GM21423 (cell line): ENCODE results near the gene NDUFS7.

ENCODE experiments used
- ATAC-seq: cut with Tn5 transposase; IDR thresholded peaks from one replicate; pipeline ENCODE4 v1.9.1; 2021; ENCODE audit warnings: mild to moderate bottlenecking, moderate library complexity; ENCODE audit not compliant: unreplicated experiment

Gene NDUFS7

DNA sequence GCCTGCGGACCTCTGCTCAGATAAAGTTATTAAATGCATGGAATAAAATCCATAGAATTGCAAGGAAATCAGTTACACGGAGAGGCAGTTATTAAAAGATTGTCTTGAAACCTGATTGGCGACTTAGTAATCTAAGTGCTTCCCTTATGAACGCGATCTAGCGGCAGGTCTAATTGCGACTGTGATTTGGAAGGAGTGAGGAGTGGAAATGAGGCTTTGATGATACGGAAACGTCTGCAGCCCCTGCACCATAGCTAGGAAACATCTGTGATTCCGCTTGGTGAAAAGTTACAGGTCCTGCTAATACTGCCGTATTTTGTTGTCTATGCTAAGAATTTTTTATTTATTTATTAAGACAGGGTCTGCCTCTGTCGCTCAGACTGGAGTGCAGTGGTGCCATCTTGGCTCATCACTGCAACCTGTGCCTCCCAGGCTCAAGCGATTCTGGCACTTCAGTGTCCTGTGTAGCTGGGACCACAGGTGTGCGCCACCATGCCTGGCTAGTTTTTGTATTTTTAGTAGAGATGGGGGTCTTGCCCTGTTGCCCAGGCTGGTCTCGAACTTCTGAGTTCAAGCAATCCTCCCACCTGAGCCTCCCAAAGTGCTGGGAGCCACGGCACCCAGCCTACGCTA is 887 bp downstream of the NDUFS7 start:
- ATAC-seq, result no peak

- ATAC-seq, result no peak
Measured at GRCh38 chr19:1385816-1386215, 2.1 kb downstream of the NDUFS7 start.

GRCh38 chr19:1386945-1387683 is 3.4 kb downstream of the NDUFS7 start:
- no peak for ATAC-seq

DNA sequence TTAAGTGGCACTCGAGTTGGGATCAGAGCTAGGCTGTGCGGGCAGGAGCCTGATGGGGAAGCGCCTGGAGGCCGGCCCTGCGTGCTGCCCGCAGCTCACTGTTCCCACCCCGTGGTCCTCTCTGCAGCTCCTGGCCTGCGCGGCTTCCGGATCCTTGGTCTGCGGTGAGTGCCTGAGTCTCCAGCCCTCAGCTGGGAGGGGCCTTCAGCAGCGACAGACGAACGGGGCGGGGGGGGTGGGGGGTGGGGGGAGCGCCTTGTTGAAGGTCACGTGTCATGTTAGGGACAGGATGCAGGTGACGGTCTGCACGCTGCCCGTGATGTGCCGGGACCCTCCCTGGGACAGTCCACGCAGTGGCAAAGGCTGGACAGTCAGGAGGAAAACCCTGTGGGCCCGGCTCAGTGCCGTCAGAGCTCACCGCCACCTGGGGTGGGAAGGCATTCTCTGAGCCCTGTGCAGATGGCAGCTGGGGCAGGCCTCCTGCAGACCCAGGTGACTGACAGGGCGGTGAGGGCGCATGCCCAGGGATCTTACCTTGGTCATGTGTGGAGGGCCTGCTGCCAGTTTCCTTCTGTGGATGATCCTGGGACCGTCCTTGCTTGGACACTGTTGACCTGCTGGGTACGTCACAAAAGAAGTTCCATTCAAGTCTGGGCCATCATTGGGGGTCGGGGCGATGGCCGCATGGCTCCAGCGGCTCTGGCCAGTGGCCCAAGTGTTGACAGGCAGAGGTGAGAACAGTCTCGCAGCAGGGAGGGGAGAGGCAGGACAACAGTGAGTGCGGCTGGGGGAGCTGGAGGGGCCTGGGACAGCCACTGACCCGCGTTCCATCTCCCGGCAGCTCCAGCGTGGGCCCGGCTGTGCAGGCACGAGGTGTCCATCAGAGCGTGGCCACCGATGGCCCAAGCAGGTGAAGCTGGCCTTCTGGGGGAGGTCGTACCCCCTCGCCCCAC is 4.3 kb downstream of the NDUFS7 start:
- no peak for ATAC-seq

DNA sequence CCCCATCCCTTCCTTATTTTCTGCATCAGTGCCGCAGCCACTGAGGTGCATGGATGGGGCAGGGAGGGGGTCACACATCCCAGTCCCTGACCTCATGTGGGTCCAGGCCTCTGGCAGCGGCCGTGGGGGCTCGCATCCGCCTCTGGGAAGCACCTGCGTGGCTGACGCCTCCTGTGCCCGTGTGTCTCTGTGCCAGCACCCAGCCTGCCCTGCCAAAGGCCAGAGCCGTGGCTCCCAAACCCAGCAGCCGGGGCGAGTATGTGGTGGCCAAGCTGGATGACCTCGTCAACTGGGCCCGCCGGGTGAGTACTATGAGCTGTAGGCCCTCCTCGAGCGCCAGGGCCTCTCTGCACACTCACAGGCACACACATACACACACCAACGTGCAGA is 4.9 kb downstream of the NDUFS7 start:
- no peak for ATAC-seq

DNA sequence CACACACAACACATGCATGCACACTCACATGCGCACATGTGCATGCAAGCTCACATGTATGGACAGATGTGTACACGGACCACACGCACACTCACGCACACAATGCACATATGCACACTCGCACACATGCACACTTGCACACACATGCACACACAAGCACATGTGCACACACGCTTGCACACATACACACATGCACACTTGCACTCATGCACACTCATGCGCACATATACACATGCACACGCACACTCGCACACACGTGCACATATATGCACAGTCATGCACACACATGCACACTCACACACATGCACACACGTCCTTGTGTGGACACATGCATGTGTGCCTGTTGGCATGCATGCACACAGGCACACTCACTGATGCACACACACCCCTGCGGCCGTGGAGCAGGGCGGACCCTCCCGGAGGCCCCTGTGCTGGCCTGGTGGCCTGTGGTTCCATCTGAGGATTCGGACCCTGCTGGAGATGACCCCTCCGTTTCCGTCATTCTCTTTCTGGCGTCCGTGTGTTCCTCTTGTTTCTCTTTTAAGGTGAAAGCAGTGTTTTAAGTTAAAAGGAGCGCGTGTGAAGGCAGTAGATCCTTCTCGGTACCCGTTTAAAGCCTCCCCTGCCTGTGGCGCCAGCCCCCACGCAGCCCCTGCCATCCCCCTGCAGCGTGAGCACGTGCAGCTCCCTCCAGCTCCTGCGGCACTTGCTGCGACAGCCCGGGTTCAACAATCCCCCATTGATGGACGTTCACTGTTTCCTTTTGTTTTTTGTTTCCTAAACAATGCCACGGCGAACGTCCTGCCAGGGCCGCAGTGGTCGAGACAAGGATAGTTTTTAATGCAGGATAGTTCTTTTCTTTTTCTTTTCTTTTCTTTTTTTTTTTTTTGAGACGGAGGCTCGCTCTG is 5.6 kb downstream of the NDUFS7 start:
- no peak for ATAC-seq

DNA sequence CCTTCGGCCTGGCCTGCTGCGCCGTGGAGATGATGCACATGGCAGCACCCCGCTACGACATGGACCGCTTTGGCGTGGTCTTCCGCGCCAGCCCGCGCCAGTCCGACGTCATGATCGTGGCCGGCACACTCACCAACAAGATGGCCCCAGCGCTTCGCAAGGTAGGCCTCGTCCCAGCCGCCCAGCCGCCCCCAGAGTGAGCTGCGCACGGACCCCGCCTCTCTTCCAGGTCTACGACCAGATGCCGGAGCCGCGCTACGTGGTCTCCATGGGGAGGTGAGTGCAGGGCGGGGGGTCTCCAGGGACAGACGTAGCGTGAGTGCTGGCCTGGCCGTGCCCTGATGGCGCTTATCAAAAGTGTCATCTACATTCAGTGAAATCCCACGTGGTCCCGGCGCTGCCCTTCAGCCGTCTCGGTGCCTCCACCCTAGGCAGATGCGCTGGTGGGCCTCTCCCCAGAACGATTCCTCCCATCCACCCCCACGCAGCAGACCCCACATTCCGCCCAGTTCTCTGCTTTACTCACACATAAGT is 7.2 kb downstream of the NDUFS7 start:
- ATAC-seq, result no peak

DNA sequence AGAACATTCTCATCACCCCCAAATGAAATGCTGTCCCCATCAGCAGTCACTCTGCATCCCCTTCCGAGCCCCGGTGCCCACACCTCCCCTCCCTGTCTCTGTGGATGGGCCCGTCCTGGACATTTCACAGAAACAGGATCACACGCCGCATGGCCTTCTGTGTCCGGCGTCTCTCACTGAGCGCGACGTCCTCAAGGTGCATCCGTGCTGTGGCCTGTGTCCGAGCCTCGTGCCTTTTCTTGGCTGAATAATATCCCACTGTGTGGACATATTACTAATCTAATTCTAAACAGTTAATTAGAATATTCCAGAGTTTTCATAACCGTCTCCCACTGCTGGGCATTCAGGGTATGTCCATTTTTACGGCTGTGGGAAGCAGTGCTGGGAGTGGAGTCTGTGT is 8.7 kb downstream of the NDUFS7 start:
- ATAC-seq, result no peak

DNA sequence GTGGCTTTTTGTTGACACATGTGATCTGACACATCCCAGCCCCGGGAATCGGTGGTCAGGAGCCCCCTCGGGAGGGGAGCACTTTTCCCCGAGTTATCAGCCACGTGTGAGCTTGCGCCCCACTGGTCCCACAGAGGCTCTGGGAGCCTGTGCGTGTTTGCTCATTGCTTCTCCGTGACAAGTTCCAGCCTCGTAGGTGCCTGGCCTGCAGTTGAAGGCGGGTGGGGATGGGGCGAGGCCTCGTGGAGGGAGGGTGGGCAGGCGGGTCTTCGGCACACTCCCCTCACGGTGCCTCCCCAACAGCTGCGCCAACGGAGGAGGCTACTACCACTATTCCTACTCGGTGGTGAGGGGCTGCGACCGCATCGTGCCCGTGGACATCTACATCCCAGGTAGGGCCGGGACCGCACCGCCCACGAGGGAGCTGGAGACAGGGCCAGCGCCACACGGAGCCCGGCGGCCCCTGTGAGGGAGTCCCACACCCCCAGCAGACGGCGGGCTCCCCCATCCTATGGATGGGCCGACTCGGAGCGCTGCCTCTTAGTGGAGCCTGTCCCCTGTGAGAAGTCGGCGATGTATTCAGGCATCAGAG is 9.3 kb downstream of the NDUFS7 start:
- no peak for ATAC-seq

DNA sequence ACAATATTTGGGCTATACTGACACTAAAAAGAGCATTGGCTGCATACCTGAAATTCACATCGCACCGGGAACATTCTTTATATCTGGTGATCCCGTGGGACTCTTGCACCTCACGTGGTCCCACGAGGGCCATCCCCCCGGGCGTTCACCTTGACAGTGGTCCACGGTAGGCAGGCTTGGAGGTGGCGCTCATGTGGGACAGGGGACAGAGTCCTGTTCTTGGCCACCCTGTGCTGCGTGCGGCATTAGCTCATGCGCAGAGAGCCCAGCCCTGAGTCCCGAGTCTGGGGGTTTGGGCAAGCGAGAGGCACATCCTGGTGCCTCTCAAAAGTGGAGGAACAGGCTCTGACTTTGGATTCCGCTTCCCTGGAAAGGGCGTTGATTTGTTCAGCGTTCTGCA is 10.1 kb downstream of the NDUFS7 start:
- ATAC-seq, result no peak

GRCh38 chr19:1394252-1395193 is 10.8 kb downstream of the NDUFS7 start:
- ATAC-seq, result no peak

GRCh38 chr19:1395194-1396018 is 11.7 kb downstream of the NDUFS7 start:
- ATAC-seq, result no peak

DNA sequence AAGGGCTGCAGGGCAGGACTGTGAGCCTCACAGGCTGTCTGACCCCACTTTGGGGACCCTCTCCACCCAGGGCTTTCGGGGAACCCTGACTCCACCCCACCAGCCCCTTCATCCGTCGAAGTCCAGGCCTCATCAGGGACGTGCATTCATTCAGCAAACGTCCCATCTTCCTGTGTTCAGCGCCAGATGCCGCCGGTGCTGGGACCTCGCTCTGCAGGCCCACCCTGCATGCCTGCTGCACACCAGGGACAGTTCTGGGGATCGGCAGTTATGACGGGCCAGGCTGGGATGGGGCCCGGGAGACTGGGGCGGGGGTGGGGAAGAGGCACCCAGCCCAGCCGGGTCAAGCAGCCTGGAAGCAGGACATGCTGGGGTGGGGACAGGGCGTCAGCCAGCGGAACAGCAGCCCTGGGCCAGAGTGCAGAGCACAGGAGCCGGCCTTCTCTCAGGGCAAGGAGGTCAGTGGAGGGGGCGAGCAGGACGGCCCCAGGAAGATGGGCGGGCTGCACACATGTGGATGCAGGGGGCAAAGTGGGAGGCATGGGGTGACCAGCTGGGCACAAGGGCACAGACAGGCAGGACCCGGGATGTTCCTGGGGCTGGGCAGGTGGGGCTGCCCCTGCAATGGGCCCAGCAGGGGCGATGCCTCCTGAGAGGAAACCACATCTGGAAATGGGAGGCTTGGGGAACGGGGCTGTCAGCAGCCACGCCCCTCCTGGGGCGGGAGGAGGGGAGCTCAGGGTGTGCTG is 12.5 kb downstream of the NDUFS7 start:
- no peak for ATAC-seq

DNA sequence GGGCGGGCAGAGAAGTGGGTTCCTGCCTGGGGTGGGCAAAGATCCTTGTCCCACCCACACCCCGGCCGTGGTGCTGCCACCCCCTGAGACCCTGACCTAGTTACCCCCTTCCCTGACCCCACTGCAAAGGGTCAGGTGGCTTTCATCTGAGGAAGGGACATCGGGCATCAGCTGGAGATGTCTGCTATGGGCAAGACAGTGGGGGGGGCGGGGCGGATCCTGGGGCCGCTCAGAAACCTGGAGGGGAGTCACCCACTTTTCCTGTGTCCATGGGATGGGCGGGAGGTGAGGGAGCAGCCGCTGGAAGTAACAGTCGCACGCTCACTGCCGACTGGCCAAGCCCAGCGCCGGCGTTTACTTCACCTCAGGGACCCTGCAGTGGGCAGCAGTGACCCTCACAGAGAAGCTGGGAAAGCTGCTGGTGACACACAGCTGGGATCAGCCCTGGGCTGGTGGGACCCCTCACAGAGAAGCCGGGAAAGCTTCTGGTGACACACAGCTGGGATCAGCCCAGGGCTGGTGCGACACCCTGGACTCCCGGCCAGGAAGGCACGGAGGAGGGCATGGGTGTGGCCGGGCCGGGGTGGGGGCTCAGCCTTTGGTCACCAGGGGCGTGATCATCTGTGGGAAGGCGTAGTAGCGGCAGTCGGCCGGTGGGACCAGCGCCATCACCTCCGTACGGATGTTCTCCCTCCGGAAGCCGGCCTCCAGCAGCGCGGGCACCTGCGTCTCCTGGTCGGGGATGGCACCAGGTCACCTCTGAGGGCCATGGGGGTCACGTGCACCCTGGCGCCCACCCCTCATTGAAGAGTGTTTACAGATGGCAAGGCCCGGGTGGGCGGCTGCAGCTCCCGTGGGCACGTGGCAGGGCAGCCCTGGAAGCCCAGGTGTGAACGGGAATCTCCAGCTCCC is 13.3 kb downstream of the NDUFS7 start:
- ATAC-seq, result no peak

- no peak for ATAC-seq
Measured at GRCh38 chr19:1397838-1398237, 14.1 kb downstream of the NDUFS7 start.

DNA sequence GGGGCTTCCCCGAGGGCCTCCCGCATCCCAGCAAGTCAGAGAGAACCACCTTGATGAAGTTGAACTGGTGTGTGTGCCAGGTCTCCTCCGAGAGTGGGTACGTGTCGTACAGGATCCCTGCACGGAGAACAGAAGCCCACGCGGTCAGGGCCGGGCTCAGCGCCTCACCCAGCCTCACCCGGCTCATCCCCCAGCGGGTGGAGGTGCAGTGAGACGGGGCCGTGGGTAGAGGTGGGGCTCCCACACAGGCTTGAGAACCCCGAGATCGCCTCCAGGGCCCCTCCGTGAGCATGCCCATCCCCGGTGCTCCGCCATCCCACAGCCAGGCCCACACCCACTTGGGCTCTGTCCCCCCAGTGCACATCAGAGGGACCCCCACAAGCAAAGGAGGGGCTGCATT is 15.4 kb downstream of the NDUFS7 start:
- no peak for ATAC-seq
